K562 (cell line): ENCODE results near the gene SYF2. TPM values are rescaled to one million over a fixed set of nuclear protein-coding genes. Genes with fewer than 3 reads are reported as not detected.
"Not testable (repeated sequence)": the region's sequence is repeated elsewhere in the genome, so short reads cannot be mapped to it uniquely, and the experiment has no call there.

Experiments
- ATAC-seq: fragments of 200-7000 bp; cut with Tn5 transposase; 3 replicates; pipeline ENCODE4 v1.9.1; 2020; ENCODE audit warnings: moderate library complexity
- BruUV-seq: library from RNA; stranded (reverse); fragments of 400-500 nt; replicated peaks from 2 replicates; lab custom pipeline; 2021; lab: Mats Ljungman, UMichigan
- CTCF ChIA-PET: fragments of 300-600 bp; formaldehyde crosslinking; extraction: SDS; loops from one replicate; lab custom pipeline; 2021; ENCODE audit warnings: low intra/inter-chr PET ratio; lab: Yijun Ruan, JAX
- POLR2A ChIA-PET: fragments of 300-600, 350-650 bp; sonication (Branson Sonifier 250); formaldehyde crosslinking; extraction: SDS; loops from one replicate; lab custom pipeline; 2021; ENCODE audit warnings: antibody characterized with exemption, inconsistent platforms; lab: Yijun Ruan, JAX
- DNase-seq, 4 experiments: peaks; one replicate each; pipeline versions ENCODE4 v3.0.0 to v3.0.0-alpha.2; 2011 to 2018; ENCODE audit warnings: low spot score in 3 of 4, mixed read lengths in 3 of 4; ENCODE audit errors: extremely low read depth in 1 of 4
- FAIRE-seq: peaks from 2 replicates; lab custom pipeline; 2011; peaks lifted over from hg19 to GRCh38; lab: Jason Lieb, UNC
- H2AFZ ChIP-seq: 2 replicates; pipeline ENCODE4 v1.6.0; 2011; ENCODE audit warnings: low read depth, low read length, control low read depth, inconsistent platforms
- H3K27ac ChIP-seq: fragments of 200-600 bp; 3 replicates; pipeline ENCODE4 v1.8.0; 2011; ENCODE audit warnings: low read depth, mild to moderate bottlenecking, control low read depth, inconsistent platforms, low read length, moderate library complexity, mixed read lengths; ENCODE audit errors: extremely low read depth
- H3K27me3 ChIP-seq, 2 experiments: fragments of 300-600 bp in 1 of 2; 2 replicates in 1 of 2; 3 replicates in 1 of 2; pipeline versions ENCODE4 v1.6.0 to v1.8.0; 2011; ENCODE audit warnings: inconsistent platforms in 2 of 2, low read length in 2 of 2, mild to moderate bottlenecking in 1 of 2, mixed read lengths in 1 of 2, moderate library complexity in 1 of 2; ENCODE audit not compliant: control insufficient read depth in 2 of 2, insufficient read depth in 2 of 2
- H3K36me3 ChIP-seq: fragments of 300-600 bp; 3 replicates; pipeline ENCODE4 v1.8.0; 2011; ENCODE audit warnings: mild to moderate bottlenecking, low read length, inconsistent platforms; ENCODE audit not compliant: control insufficient read depth, insufficient read depth
- H3K4me1 ChIP-seq, 2 experiments: fragments of 200-600 bp in 1 of 2; replicated peaks in 1 of 2; 2 replicates in 1 of 2; 3 replicates in 1 of 2; pipeline versions ENCODE4 v1.5.1 to v1.8.0; 2011; ENCODE audit warnings: inconsistent platforms in 2 of 2, low read length in 2 of 2, mild to moderate bottlenecking in 1 of 2, mixed read lengths in 1 of 2, moderate library complexity in 1 of 2; ENCODE audit not compliant: control insufficient read depth in 2 of 2, insufficient read depth in 2 of 2
- H3K4me2 ChIP-seq: 2 replicates; pipeline ENCODE4 v1.6.1; 2011; ENCODE audit warnings: low read length, control low read depth, inconsistent platforms, mixed read lengths; ENCODE audit not compliant: insufficient read depth
- H3K4me3 ChIP-seq: fragments of 200-600 bp; sonication (generic), shearing (Covaris generic); 2 replicates; pipeline ENCODE4 v1.5.1; 2016; ENCODE audit warnings: control low read depth, inconsistent platforms
- H3K79me2 ChIP-seq: fragments of 200-600 bp; 3 replicates; pipeline ENCODE4 v1.8.0; 2011; ENCODE audit warnings: low read length, inconsistent platforms; ENCODE audit not compliant: control insufficient read depth, insufficient read depth
- H3K9ac ChIP-seq, 2 experiments: 2 replicates each; pipeline versions ENCODE4 v1.6.0 to v1.6.1; 2011; ENCODE audit warnings: low read depth in 2 of 2, low read length in 2 of 2, control low read depth in 1 of 2, inconsistent platforms in 1 of 2, mild to moderate bottlenecking in 1 of 2, mixed read lengths in 1 of 2; ENCODE audit not compliant: insufficient read depth in 1 of 2
- H3K9me1 ChIP-seq: one replicate; pipeline ENCODE4 v1.6.0; 2011; ENCODE audit warnings: inconsistent platforms, mild to moderate bottlenecking, low read length, moderate library complexity; ENCODE audit not compliant: control insufficient read depth, insufficient read depth
- H3K9me3 ChIP-seq: replicated peaks from 2 replicates; pipeline ENCODE4 v1.5.1; 2011; ENCODE audit warnings: low read depth, low read length, inconsistent platforms; ENCODE audit not compliant: control insufficient read depth, insufficient read depth
- H4K20me1 ChIP-seq: replicated peaks from 2 replicates; pipeline ENCODE4 v1.6.1; 2011; ENCODE audit warnings: low read length, inconsistent platforms, mixed read lengths; ENCODE audit not compliant: control insufficient read depth, insufficient read depth
- THRAP3 ChIP-seq: fragments of 450-650 bp; IDR thresholded peaks from 2 replicates; pipeline ENCODE4 v1.6.1; 2016; ENCODE audit warnings: mild to moderate bottlenecking, inconsistent platforms, borderline replicate concordance
- ZNF696 ChIP-seq: fragments of 250-450 bp; sonication (Bioruptor Pico); conservative IDR thresholded peaks from 2 replicates; pipeline ENCODE4 v1.4.0; 2020; ENCODE audit warnings: mild to moderate bottlenecking, moderate library complexity
- WGBS: fragments of 100-300 bp; shearing (Covaris generic); methylation state at CpG from one replicate; pipeline ENCODE4 v1.1.6; 2016; ENCODE audit warnings: low coverage, mixed read lengths; ENCODE audit not compliant: insufficient coverage; ENCODE audit errors: missing lambda C conversion rate; 5-methylcytosine and 5-hydroxymethylcytosine counted together
- in situ Hi-C: fragments of 300-500 bp; cut with MboI; formaldehyde crosslinking; loops from 4 replicates; pipeline ENCODE4 v1.15.0; 2018; ENCODE audit warnings: inconsistent platforms, mixed read lengths
- intact Hi-C: fragments of 100-400 bp; cut with micrococcal nuclease; formaldehyde crosslinking; loops from 2 replicates; pipeline ENCODE4 v1.14.2; 2022
- polyA plus RNA-seq, 8 experiments: library from polyadenylated mRNA; depleted of rRNA in 4 of 8; stranded (reverse) in 5 of 8; unstranded in 3 of 8; fragments of >200 nt; fragmentation: Nextera tagmentation in 2 of 8; fragmentation: Illumina TruSeq in 1 of 8; extraction: Ambion mirVana in 2 of 8; extraction: Trizol in 1 of 8; gene quantifications; 2 replicates each; pipeline versions ENCODE4 v1.2.1 to v1.2.3, GENCODE V29; 2011 to 2014; ENCODE audit warnings: inconsistent platforms in 1 of 8, missing spikeins in 1 of 8
- total RNA-seq, 7 experiments: library from RNA; depleted of rRNA in 6 of 7; stranded (reverse); fragments of >200 nt in 6 of 7; fragmentation: Illumina TruSeq in 2 of 7; extraction: Trizol in 2 of 7; gene quantifications; 2 replicates each; pipeline versions ENCODE4 v1.2.1 to v1.2.3, GENCODE V29; 2011 to 2021; ENCODE audit warnings: low replicate concordance in 1 of 7
- TF ChIP-seq, protein P1 (sequence below): sonication (generic); formaldehyde crosslinking; IDR thresholded peaks from 2 replicates; pipeline ENCODE4 v1.8.1; 2023; ENCODE audit warnings: mild to moderate bottlenecking, missing genetic modification reagents

SYF2 gene
- total and polyA plus RNA-seq, 9 of the 15 experiments (the other 6 are each of a cell fraction or from before 2014, with no cell fraction given): 20.9 to 69.0 (median 43.2) TPM

DNA sequence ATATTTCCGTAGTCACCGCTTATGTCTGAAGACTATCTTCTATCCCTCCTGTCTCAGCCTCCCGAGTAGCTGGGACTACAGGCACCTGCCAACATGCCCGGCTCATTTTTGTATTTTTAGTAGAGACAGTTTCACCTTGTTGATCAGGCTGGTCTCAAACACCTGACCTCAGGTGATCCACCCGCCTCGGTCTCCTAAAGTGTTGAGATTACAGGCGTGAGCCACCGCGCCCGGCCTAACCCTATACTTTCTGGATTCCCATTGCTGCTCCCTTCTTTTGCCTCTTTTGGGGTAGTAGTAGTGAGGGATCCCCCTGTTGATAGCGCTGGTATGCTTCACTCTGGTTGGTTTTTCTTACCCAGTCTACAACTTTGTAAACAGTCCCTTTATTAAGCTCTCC lies 5.7 kb upstream of the SYF2 start:
- Histone ChIP-seq H3K9me1 (no peaks in the 10 kb centered on the region), H3K9ac (no peak overlapping the region; a peak in 1 of 4 replicates), H3K4me3 (no peak overlapping the region), H3K9me3 (no peaks in the 10 kb centered on the region), H3K27ac (peak overlapping the region; percentile 80), H3K27me3 (no peaks in the 10 kb centered on the region), H2AFZ (no peak overlapping the region), H3K4me2 (0 out of 2 replicates have a peak overlapping the region, but pooled peaks have one; percentile 19), H4K20me1 (no peaks in the 10 kb centered on the region), H3K4me1 (peaks cover 39 to 51% of the 10 kb centered on the region in 2 experiments), H3K79me2 (peaks cover 46% of the 10 kb centered on the region), H3K36me3 (peaks cover 38% of the 10 kb centered on the region)
- ChIA-PET CTCF (no interaction called here), POLR2A (interaction anchor here (1.8 to 1.9 kb wide), 2 partner anchors 9 to 192 kb away, joined by 6 to 9 read pairs; partner anchors contain the start of gene RSRP1)
- no peak for ATAC-seq
- whole genome bisulfite sequencing: 88% methylated on average over 11 of the region's 11 CpGs
- intact Hi-C loops (no loop called here), in situ Hi-C loops (no loop called here)
- no peak for FAIRE-seq
- BruUV-seq: no TSS peak
- no peak for DNase-seq
- TF ChIP-seq THRAP3 (0 out of 2 replicates have a peak, but pooled peaks have one; percentile 9), ZNF696 (CRISPR knock-in tag) (no peak)

- H3K4me3 ChIP-seq, in situ Hi-C loops, CTCF ChIA-PET, H3K9me1 ChIP-seq, H3K9me3 ChIP-seq, H4K20me1 ChIP-seq, H3K4me2 ChIP-seq, ATAC-seq, FAIRE-seq, H3K27me3 ChIP-seq, intact Hi-C loops, BruUV-seq, DNase-seq: not testable (repeated sequence)
- H3K79me2 ChIP-seq: peaks cover 49% of the 10 kb centered on the region
- 67% methylated on average over 6 of the region's 7 CpGs for WGBS
- TF ChIP-seq, protein P1, sequence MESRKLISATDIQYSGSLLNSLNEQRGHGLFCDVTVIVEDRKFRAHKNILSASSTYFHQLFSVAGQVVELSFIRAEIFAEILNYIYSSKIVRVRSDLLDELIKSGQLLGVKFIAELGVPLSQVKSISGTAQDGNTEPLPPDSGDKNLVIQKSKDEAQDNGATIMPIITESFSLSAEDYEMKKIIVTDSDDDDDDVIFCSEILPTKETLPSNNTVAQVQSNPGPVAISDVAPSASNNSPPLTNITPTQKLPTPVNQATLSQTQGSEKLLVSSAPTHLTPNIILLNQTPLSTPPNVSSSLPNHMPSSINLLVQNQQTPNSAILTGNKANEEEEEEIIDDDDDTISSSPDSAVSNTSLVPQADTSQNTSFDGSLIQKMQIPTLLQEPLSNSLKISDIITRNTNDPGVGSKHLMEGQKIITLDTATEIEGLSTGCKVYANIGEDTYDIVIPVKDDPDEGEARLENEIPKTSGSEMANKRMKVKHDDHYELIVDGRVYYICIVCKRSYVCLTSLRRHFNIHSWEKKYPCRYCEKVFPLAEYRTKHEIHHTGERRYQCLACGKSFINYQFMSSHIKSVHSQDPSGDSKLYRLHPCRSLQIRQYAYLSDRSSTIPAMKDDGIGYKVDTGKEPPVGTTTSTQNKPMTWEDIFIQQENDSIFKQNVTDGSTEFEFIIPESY (CRISPR knock-in tag): peak; percentile 3; the same call in 1 of the 2 replicates
- peak overlapping the region; percentile 80 for H3K27ac ChIP-seq
- peaks cover 23% of the 10 kb centered on the region for H3K36me3 ChIP-seq
- H3K4me1 ChIP-seq: peaks cover 44 to 53% of the 10 kb centered on the region in 2 experiments
- peak overlapping the region; percentile 23; the same call in 1 of the 2 replicates for H2AFZ ChIP-seq
- peak overlapping the region; percentile 54 to 58; a peak in 2 of 4 replicates for H3K9ac ChIP-seq
- POLR2A ChIA-PET: interaction anchor here (1.2 to 3.0 kb wide), 3 partner anchors 9 to 11 kb away, joined by 7 to 18 read pairs (median 12); partner anchors contain the start of gene RSRP1
Measured at GRCh38 chr1:25236261-25236660, 4.0 kb upstream of the SYF2 start.

- WGBS: 95% methylated on average over 10 of the region's 10 CpGs
- intact Hi-C loops, DNase-seq, FAIRE-seq, in situ Hi-C loops, H3K9me3 ChIP-seq, H4K20me1 ChIP-seq, H3K4me3 ChIP-seq, H3K4me2 ChIP-seq, BruUV-seq, H3K9ac ChIP-seq, H3K9me1 ChIP-seq, H2AFZ ChIP-seq, ATAC-seq, H3K27me3 ChIP-seq, CTCF ChIA-PET, H3K27ac ChIP-seq: not testable (repeated sequence)
- POLR2A ChIA-PET: interaction anchor here (2.9 to 3.0 kb wide), 2 partner anchors 10 to 12 kb away, joined by 12 to 18 read pairs; partner anchors contain the start of gene RSRP1
- Histone ChIP-seq H3K4me1 (peaks cover 41 to 51% of the 10 kb centered on the region in 2 experiments), H3K79me2 (peaks cover 50% of the 10 kb centered on the region), H3K36me3 (peaks cover 23% of the 10 kb centered on the region)
Measured at GRCh38 chr1:25235411-25235810, 3.1 kb upstream of the SYF2 start.
